Right atrium auricular region (tissue), 2 donors: ENCODE data around the gene CCDC82. TPM values are rescaled to one million over a fixed set of nuclear protein-coding genes. Genes with fewer than 3 reads are reported as not detected.

Source experiments
- DNase-seq: peaks from one replicate; pipeline ENCODE4 v3.0.0-alpha.2; 2019; ENCODE audit warnings: low spot score
- H3K27ac ChIP-seq, 2 donors: fragments of 200-600 bp; sonication (generic); 1 replicate in 1 of 2; 2 replicates in 1 of 2; pipeline ENCODE4 v1.5.1; 2016 to 2019
- H3K27me3 ChIP-seq, 2 donors: fragments of 200-600 bp; sonication (generic); one replicate each; pipeline versions ENCODE4 v1.5.1 to v1.6.0; 2017 to 2019
- H3K36me3 ChIP-seq: fragments of 200-600 bp; sonication (generic); one replicate; pipeline ENCODE4 v1.5.1; 2016
- H3K4me1 ChIP-seq, 2 donors: fragments of 200-600 bp; sonication (generic); one replicate each; pipeline versions ENCODE4 v1.5.1 to v1.6.0; 2017 to 2019
- H3K4me3 ChIP-seq, 2 donors: fragments of 200-600 bp; sonication (generic); 1 replicate in 1 of 2; 2 replicates in 1 of 2; pipeline ENCODE4 v1.5.1; 2017 to 2019; ENCODE audit warnings: mild to moderate bottlenecking in 1 of 2, moderate library complexity in 1 of 2
- H3K9me3 ChIP-seq, 2 donors: fragments of 200-600 bp; sonication (generic); one replicate each; pipeline ENCODE4 v1.5.1; 2019
- CTCF ChIP-seq, 2 donors: fragments of 200-600 bp; sonication (generic); IDR thresholded peaks; one replicate each; pipeline ENCODE4 v1.5.1; 2019; ENCODE audit warnings: antibody characterized with exemption in 2 of 2
- total RNA-seq, 2 donors: library from RNA; depleted of rRNA; stranded (reverse); fragments of >200 nt; gene quantifications; one replicate each; pipeline ENCODE4 v1.1.0, GENCODE V29; 2016

Gene CCDC82
- total RNA-seq, 2 donors from 2014 or later = 9.6 to 11.9 TPM

GRCh38 chr11:96390488-96390792 lies 728 bp upstream of the CCDC82 start:
- peaks cover 0 to 19% of the 10 kb centered on the region in 2 donors for H3K4me1 ChIP-seq
- no peaks in the 10 kb centered on the region for H3K9me3 ChIP-seq
- no peak for TF ChIP-seq CTCF (IDR thresholded peaks at IDR 0.05)
- no peak for DNase-seq
- H3K27ac ChIP-seq = peak overlapping the region; percentile 92 to 93
- no peaks in the 10 kb centered on the region for H3K36me3 ChIP-seq
- H3K27me3 ChIP-seq = no peaks in the 10 kb centered on the region
- peak overlapping the region; percentile 87 to 90 for H3K4me3 ChIP-seq

- Histone ChIP-seq H3K27me3 (no peaks in the 10 kb centered on the region), H3K4me3 (peak overlapping the region; percentile 87 to 90), H3K9me3 (no peaks in the 10 kb centered on the region), H3K27ac (peak overlapping the region; percentile 92 to 93), H3K4me1 (peaks cover 0 to 19% of the 10 kb centered on the region in 2 donors), H3K36me3 (no peaks in the 10 kb centered on the region)
- DNase-seq = no peak
- no peak for TF ChIP-seq CTCF (IDR thresholded peaks at IDR 0.05)
Measured at GRCh38 chr11:96388891-96389719, 607 bp downstream of the CCDC82 start.

- DNase-seq = no peak
- TF ChIP-seq CTCF (IDR thresholded peaks at IDR 0.05) = no peak
- H3K4me1 ChIP-seq = peaks cover 0 to 11% of the 10 kb centered on the region in 2 donors
- no peak overlapping the region for H3K27ac ChIP-seq
- H3K27me3 ChIP-seq = no peaks in the 10 kb centered on the region
- H3K9me3 ChIP-seq = no peaks in the 10 kb centered on the region
- no peak overlapping the region for H3K4me3 ChIP-seq
- no peaks in the 10 kb centered on the region for H3K36me3 ChIP-seq
Measured at GRCh38 chr11:96385187-96385586, 4.5 kb downstream of the CCDC82 start.

GRCh38 chr11:96384156-96384555 lies 5.6 kb downstream of the CCDC82 start:
- Histone ChIP-seq H3K27ac (no peak overlapping the region), H3K36me3 (no peaks in the 10 kb centered on the region), H3K27me3 (no peaks in the 10 kb centered on the region), H3K4me3 (no peak overlapping the region), H3K4me1 (peaks cover 0 to 11% of the 10 kb centered on the region in 2 donors), H3K9me3 (no peaks in the 10 kb centered on the region)
- DNase-seq = no peak
- TF ChIP-seq CTCF (IDR thresholded peaks at IDR 0.05) = no peak

GRCh38 chr11:96376796-96377195 lies 12.9 kb downstream of the CCDC82 start:
- H3K9me3 ChIP-seq = no peaks in the 10 kb centered on the region
- no peaks in the 10 kb centered on the region for H3K4me1 ChIP-seq
- H3K27ac ChIP-seq = no peak overlapping the region
- DNase-seq = no peak
- H3K36me3 ChIP-seq = peaks cover 6% of the 10 kb centered on the region
- no peak overlapping the region for H3K4me3 ChIP-seq
- TF ChIP-seq CTCF (IDR thresholded peaks at IDR 0.05) = no peak
- no peaks in the 10 kb centered on the region for H3K27me3 ChIP-seq

- no peak for DNase-seq
- Histone ChIP-seq H3K9me3 (no peaks in the 10 kb centered on the region), H3K4me3 (no peak overlapping the region), H3K27ac (no peak overlapping the region), H3K4me1 (no peaks in the 10 kb centered on the region), H3K27me3 (no peaks in the 10 kb centered on the region), H3K36me3 (peaks cover 24% of the 10 kb centered on the region)
- TF ChIP-seq CTCF (IDR thresholded peaks at IDR 0.05) = no peak
Measured at GRCh38 chr11:96373826-96374225, 15.9 kb downstream of the CCDC82 start.
